NOMO-1 (cell line): ENCODE measurements around the gene UAP1.
"Not testable (repeated sequence)": the region's sequence is repeated elsewhere in the genome, so short reads cannot be mapped to it uniquely, and the experiment has no call there.

Experiments
- DNase-seq, 2 experiments: peaks; one replicate each; lab custom pipeline; 2025; ENCODE audit not compliant: unreplicated experiment in 2 of 2; lab: John Stamatoyannopoulos, UW

UAP1 gene

DNA sequence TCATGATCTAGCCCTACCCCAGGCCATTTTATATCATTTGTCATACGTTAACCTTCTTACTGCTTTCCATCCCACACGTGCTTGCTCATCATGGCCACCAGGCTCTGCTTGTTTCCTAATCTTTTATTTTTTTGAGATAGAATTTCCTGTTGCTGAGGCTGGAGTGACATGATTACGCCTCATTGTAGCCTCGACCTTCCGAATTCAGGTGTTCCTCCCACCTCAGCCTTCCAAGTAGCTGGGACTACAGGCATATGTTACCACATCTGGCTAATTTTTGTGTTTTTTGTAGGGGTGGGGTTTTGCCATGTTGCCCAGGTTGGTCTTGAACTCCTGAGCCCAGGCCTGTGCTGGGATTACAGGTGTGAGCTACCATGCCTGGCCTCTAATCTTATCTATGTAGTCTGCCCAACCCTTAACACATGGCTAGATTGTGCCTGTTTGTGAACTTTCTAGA, 3.3 kb downstream of the UAP1 start:
- no peak for DNase-seq

DNA sequence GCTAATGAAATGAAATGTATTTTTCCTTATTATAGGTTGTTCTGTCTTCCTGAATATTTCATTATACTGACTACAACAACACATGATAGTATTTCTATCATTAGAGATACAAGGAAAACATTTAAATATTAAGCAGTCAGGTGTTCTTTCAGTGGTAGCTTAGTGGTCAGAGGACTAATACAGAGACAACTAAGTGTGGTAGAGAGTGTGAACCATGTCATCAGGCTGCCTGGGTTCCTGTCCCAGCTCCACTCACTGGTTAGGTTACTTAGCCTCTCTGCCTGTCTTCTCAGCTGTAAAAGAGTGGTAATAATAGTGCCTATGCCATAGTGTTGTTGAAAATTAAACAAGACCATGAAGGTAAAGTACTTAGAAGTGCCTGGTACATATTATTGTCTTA, 3.9 kb downstream of the UAP1 start:
- DNase-seq = no peak

DNA sequence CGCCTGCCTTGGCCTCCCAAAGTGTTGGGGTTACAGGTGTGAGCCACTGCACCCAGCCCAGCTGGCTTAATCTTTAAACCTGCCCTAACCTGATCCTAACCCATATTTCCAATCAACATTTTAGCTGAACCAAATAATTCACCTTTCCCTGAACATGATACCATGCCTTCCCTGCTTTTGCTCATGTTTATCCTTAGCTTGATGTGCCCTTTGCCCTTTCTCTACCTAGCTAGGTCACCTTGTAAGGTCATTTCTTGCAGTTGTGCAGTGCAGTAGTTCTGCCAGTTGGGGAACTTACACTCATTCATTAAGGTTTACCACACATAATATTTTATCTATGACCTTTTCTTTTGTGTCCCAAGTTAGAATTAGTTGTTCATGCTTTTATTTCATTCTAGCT, 5.3 kb downstream of the UAP1 start:
- DNase-seq = no peak

DNA sequence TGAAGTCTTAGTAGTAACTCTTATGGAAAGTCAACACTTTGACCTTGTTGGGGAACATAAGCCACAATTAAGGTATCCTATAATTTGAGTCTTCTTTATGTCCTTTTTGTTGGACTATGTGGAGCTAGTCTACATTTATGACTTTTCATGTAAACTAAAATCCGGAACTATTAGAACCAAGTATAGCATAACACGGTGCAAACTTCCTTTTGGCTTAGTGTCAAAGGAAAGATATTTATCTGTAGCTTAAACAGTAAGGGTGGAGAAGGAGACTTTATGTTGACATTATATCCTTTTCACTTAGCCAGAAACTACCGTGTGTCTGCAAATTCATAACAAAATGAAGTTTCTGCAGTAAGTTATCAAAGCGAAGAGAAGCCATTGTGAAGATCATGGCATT, 7.3 kb downstream of the UAP1 start:
- no peak for DNase-seq

DNA sequence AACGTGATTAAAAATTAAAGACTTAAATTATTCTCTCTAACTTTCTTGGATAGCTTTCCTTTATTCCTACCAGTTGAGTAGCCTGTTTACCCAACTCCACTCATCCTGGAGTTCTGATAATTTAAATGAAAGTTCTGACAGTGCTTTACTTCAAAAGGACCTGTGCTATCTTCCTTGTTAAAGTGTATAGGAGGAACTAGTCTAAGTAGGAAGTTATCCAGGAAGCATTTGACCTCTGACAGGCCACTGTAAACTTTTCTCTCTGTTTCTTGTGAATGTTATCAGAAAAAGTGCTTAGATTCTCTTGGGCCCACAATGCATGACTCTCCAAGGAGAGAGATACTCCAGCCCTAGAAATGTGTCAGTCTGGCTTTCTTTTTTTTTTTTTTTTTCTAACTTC, 9.2 kb downstream of the UAP1 start:
- DNase-seq = peak in 1 of 2 experiments; percentile 15

DNA sequence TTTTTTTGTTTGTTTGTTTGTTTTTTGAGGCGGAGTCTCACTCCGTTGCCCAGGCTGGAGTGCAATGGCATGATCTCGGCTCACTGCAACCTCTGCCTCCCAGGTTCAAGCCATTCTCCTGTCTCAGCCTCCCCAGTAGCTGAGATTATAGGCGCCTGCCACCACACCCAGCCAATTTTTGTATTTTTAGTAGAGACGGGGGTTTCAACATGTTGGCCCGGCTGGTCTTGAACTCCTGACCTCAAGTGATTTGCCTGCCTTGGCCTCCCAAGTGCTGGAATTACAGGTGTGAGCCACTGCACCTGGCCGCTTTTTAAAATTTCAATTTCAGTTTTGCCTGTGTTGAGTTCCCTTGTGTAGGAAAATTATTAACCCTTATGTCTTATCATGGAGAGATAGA, 9.6 kb downstream of the UAP1 start:
- not testable (repeated sequence) for DNase-seq

DNA sequence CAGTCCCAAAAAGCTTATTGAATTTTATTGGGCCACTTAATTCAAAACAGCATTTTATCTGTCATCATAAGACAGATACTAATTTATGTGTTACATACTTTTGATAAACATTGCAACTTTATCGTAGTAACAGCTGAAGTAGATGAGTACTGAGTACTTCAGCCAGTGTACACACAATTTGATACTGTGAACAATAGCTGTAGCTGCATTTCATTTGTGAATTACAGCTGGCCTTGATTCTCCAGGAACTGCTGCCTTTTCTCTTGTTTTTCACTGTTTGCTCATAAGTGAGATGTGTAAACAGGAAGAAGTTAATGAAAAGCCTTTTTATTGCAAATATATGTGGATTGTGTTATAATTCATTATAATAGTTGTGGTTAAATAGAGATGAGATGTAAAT, 10.2 kb downstream of the UAP1 start:
- DNase-seq = no peak

DNA sequence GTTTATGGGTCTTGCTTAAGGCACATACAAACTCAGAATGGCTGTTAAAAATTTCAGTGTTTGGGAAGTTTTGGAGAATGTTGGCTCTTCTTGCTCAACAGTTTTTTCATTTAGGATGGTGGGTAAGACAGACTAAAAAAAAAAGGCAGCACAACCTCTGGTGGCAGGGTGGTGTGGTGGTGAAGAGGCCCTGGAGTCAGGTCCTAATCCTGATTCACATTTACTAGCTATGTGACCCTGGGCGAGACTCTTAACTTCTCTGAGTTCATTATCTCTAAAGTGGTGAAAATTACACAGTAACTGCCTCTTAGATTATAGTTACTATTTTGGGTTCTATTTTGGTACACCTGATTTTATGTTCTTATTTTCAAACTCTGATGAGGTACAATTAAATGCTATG, 11.6 kb downstream of the UAP1 start:
- no peak for DNase-seq

DNA sequence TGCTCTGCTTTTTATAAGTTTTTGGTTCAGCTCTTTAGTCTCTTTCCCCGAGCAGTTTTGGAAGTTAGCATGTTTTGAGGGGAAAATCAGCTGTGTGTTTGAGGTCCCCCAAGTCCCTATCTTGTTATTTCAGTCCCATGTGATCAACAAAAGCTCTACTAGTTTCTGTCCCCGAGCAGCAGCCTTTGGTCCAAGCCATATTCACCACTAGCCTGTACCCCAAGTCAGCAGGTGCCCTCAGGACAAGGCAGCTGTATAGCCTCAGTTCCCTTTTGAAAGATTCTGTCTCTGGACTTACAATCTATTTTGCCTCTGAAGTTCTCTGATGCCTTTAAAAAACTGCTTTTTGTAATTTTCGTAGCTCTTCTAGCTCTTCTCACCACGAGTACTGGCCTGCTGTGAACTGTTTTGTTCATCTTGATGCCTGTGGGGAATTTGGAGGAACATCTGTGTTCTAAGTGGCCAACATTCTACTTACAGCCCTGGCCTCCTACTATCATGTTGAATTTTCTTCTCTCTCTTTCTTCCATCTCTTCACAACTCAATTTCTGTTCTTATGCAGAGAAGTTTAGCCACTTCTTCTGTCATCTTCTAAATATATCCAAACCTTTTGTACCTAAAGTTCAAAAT, 16.7 kb downstream of the UAP1 start:
- DNase-seq = no peak

DNA sequence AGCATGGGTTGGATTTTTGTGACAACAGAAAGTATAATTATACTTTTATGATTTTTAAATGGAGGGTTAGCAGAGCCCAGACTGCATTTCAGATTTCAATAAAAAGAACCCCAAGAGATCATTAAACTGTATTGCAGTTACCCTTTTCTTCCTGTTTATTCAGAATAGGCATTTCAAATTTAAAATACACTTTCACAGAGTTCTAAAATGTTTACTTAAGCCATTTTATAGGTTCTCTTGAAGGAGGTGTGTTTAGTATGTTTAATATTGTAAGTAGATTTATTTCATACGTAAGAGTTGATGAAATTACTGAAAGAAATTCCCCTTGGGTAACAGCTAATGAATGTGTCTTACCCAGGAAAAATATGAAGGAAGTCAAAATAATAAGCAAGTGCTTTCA, 17.4 kb downstream of the UAP1 start:
- no peak for DNase-seq

DNA sequence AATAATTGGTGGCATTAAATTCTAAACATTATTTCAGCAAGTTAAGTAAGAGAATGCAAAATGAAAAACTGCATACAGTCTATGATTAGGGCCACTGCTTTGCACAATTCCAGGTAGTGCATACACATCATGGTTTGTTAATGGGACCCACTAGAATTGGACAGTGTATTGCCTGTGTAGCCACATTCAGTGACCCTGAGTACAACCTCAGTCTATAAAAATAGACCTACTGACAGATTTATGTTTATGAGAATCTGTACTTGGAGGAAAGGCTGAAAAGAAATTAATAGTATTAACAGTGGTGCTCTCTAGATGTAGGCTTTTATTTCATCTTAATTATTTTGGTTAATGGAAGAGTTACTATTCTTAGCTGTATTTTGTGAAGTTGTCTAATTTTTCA, 18.8 kb downstream of the UAP1 start:
- DNase-seq = no peak

DNA sequence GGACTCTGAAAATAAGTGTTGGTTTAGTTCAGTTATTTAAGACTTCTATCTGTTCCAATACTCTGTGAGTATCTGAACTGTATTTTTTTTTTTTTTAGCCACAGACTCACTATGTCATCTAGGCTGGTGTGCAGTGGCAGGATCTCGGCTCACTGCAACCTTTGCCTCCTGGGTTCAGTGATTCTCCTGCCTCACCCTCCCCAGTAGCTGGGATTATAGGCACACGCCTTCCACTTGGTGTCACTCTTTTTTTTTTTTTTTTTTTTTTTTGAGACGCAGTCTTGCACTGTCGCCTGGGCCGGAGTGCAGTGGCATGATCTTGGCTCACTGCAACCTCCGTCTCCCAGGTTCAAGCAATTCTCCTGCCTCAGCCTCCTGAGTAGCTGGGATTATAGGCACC, 21.4 kb downstream of the UAP1 start:
- DNase-seq = not testable (repeated sequence)

DNA sequence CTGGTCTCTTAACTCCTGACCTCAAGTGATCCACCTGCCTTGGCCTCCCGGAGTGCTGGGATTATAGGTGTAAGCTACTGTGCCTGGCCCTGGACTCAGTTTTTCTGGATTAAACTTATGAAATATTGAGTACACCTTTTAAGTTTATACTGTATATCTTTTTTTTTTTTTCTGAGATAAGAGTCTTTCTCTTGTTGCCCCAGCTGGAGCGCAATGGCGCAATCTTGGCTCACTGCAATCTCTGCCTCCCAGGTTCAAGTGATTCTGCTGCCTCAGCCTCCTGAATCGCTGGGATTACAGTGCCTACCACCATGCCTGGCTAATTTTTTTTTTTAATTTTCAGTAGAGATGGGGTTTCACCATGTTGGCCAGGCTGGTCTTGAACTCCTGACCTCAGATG, 23.6 kb downstream of the UAP1 start:
- DNase-seq = not testable (repeated sequence)

DNA sequence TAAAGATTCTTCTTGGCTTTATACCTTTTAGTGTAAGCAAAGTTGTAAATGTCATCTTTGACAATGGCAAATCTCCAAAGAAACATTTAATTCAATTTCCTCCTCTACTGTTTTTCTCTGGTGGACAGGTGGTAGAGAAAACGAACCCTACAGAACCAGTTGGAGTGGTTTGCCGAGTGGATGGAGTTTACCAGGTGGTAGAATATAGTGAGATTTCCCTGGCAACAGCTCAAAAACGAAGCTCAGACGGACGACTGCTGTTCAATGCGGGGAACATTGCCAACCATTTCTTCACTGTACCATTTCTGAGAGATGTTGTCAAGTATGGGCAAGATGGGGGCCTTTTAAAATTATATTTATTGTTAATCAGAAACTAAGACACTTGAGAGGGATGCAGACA, 25.8 kb downstream of the UAP1 start:
- DNase-seq = no peak

DNA sequence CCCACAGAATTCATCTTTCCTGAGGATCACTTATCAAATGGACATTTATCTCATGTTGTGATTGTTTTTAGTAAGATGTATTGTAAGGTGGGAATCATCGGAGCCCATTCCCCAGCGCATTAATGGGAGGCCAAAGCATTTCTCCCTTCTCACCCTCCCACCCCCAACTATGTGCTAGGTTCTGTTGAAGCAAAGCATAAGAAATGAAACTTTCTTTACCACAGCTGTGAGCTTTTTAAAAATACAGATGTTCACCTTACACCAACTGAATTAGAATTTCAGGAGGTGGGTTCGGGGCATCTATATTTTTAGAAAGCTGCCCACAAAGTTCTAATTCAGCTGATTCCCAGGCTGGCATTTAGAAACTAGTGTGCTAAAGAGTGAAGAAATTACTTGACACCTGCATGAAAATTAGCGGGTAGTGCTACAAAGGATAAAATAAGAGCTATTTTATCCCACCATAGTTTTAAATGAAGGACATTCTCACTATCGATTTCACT, 26.3 kb downstream of the UAP1 start:
- no peak for DNase-seq

DNA sequence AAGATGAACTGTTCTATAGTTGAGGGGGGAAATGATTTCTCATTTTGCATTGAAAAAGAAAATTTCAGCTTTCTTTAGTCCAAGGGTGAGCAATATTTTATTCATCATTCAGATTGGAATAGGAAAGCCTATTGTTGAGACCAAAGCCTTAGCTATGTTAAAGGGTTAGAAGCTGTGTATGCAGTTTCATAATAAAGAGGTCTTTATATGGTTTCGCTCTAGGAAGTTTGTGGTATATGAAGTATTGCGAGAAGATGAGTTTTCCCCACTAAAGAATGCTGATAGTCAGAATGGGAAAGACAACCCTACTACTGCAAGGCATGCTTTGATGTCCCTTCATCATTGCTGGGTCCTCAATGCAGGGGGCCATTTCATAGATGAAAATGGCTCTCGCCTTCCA, 28.6 kb downstream of the UAP1 start:
- no peak for DNase-seq

DNA sequence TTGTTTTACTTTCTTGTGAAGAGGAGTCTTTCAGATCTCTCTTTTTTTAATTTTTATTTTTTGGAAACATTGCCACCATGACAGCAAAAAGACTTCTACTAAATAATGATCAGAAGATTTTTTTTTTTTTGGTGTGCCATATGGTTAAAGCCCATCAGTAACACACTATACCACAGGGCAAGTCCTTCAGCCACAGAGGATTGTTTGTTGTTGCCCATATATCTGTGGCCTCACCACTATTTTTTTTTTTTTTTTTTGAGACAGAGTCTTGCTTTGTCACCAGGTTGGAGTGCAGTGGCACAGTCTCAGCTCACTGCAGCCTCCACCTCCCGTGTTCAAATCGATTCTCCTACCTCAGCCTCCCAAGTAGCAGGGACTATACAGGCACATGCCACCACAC, 29.2 kb downstream of the UAP1 start:
- DNase-seq = no peak

DNA sequence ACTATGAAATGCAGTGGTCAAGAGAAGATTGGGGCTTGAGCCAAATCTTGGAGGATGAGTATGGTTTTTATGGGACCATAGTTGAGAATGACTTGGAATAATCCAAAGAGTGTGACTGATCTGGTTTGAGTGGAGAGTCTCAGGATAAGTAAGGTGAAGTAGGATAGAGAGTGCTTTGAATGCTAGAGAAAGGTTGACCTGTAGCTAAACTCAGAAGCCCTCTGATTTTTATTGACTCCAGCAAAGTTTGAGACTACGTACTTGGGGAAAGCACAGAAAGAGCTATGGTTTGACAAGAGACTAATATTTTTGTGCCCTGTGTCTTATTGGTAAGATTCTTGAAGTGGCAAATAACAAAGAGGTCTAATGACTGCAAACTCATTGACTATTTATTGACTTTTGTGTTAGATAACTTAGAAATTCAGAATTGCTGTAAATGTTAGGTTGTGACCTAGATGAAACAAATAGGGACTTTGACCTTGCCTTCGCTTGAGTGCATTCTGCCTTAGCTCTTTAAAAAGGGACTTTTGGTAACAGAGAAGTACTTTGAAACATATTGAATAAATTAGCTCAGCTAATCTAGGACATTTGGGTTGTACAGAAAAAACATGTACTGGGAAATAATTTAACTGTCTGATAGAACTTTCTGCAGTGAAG, 35.1 kb downstream of the UAP1 start:
- no peak for DNase-seq

DNA sequence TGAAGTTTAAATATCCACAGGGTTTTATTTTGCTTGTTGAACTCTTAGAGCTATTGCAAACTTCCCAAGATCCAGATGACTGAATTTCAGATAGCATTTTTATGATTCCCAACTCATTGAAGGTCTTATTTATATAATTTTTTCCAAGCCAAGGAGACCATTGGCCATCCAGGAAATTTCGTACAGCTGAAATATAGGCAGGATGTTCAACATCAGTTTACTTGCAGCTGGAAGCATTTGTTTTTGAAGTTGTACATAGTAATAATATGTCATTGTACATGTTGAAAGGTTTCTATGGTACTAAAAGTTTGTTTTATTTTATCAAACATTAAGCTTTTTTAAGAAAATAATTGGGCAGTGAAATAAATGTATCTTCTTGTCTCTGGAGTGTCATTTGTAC, 37.9 kb downstream of the UAP1 start:
- DNase-seq = no peak

DNA sequence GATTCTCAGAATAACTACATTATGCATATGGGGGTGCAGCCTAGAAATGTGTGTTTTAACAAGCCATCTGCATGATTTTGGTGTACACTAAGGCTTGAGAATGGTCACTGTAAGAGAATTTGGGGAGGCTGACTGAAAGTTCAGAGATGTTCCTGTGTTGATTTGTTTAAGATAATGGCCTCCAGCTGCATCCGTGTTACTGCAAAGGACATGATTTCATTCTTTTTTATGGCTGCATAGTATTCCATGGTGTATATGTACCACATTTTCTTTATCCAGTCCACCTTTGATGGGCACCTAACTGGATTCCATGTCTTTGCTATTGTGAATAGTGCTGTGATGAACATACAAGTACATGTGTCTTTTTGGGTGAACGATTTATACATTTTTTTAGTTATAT, 41.6 kb downstream of the UAP1 start:
- not testable (repeated sequence) for DNase-seq

DNA sequence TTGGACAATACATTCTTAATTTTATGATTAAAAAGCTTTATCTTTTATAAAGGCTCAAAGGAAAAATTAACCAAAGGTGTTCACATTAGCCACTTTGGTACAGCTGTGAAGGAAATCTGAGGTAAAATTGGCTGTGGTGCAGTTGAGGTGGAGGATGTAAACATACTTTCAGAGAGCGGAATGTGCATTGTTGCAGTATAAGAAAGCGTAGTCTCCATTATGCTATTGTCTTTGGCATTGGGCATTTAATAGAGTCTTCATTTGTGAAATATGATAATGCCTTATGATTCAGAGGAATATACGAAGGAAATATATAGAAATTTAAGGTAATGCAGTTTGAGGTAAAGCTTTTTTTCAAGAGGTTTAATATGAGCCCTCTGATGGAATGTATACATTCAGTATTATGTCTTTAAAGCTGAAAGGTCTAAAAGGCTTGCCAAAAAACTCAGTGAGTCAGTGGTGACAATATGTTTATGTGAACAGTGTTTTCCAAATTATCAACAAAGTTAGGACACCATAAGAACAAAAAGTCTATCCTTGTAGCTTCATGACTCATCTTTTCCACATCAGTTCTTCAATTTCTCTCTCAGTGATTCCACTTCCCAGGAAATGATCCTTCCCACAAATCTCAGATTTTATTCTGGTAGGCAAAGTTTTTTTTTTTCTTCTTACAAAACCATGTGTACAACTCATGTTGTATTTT, 43.9 kb downstream of the UAP1 start:
- no peak for DNase-seq

DNA sequence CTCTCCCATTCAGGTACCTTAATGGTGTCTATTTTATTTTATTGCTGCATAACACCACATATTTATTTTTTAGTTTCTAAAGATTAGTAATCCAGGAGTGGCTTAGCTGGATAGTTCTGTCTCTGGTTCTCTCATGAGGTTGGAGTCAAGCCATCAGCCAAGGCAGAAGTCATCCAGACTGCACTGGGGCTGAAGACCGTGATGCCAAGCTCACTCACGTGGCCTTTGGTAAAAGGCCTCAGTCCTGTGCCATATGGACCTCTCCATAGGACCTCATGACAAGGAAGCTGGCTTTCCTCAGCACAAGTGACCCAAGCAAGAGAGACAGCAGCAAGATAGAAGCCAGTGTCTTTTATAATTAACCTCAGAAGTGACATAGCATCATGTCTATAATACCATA, 47.8 kb downstream of the UAP1 start:
- DNase-seq = no peak
